ENCODE results near the gene ZBTB11.
A peak's percentile ranks its signal among the peaks of the same experiment; 100 is the strongest.
"Not testable (repeated sequence)": the region's sequence is repeated elsewhere in the genome, so short reads cannot be mapped to it uniquely, and the experiment has no call there.

Gene ZBTB11, protein sequence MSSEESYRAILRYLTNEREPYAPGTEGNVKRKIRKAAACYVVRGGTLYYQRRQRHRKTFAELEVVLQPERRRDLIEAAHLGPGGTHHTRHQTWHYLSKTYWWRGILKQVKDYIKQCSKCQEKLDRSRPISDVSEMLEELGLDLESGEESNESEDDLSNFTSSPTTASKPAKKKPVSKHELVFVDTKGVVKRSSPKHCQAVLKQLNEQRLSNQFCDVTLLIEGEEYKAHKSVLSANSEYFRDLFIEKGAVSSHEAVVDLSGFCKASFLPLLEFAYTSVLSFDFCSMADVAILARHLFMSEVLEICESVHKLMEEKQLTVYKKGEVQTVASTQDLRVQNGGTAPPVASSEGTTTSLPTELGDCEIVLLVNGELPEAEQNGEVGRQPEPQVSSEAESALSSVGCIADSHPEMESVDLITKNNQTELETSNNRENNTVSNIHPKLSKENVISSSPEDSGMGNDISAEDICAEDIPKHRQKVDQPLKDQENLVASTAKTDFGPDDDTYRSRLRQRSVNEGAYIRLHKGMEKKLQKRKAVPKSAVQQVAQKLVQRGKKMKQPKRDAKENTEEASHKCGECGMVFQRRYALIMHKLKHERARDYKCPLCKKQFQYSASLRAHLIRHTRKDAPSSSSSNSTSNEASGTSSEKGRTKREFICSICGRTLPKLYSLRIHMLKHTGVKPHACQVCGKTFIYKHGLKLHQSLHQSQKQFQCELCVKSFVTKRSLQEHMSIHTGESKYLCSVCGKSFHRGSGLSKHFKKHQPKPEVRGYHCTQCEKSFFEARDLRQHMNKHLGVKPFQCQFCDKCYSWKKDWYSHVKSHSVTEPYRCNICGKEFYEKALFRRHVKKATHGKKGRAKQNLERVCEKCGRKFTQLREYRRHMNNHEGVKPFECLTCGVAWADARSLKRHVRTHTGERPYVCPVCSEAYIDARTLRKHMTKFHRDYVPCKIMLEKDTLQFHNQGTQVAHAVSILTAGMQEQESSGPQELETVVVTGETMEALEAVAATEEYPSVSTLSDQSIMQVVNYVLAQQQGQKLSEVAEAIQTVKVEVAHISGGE

DNA sequence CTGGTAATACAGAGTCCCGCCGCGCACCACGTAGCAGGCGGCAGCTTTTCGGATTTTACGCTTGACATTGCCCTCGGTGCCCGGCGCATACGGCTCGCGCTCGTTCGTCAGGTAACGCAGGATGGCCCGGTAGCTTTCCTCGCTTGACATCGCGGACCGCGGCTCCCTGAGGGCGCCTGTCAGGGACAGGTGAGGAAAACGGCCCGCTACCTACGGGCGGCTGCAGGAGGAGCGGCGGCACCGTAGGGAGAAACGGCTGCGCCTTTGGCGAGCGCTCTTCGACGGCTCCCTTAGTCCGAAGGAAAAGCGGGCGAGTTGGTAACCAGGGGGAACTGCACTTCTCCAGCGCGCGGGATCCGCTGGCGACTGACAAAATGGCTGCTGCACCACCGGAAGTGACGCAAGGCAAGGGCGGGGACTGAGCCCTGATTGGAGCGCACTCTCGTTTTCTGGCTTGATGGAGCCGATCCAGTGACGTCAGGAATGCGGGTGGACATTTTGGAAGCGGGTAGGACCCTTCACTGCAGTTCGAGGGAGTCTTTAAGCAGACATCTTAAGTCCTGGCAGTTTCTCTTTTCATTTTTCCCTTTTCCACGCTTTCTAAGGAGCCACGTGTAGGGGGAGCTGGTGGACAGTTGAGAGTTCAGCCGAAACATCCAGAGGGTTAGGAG, at the start of gene ZBTB11:
Gene ZBTB11 (minus strand): TSS at position 368 of the 671 bp plus-strand sequence. CDS start 218 bp downstream, at position 150.
- no peak for DNase-seq

DNA sequence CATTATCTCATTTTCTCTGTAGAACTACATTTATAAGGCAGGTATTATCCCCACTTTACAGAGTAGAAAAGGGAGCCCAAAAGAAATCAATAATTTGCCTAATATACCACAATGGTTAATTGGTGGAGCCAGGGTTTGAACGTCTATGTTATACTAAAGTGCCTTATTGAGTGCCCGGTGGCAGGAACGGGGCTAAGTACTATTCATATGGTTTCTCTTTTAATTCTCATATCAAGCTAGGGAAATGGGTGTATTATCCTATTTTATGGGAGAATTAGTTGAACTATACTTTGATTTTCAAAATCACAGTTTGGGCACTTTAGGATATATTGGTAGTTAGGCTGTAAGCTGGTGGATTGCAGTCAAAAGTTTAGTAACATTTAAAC, 49.0 kb upstream of the ZBTB11 start:
- DNase-seq, result no peak

GRCh38 chr3:101725194-101725889, 48.4 kb upstream of the ZBTB11 start:
- DNase-seq, result peak in 32 of 51 donors; percentile 20 to 80 (median 39)

DNA sequence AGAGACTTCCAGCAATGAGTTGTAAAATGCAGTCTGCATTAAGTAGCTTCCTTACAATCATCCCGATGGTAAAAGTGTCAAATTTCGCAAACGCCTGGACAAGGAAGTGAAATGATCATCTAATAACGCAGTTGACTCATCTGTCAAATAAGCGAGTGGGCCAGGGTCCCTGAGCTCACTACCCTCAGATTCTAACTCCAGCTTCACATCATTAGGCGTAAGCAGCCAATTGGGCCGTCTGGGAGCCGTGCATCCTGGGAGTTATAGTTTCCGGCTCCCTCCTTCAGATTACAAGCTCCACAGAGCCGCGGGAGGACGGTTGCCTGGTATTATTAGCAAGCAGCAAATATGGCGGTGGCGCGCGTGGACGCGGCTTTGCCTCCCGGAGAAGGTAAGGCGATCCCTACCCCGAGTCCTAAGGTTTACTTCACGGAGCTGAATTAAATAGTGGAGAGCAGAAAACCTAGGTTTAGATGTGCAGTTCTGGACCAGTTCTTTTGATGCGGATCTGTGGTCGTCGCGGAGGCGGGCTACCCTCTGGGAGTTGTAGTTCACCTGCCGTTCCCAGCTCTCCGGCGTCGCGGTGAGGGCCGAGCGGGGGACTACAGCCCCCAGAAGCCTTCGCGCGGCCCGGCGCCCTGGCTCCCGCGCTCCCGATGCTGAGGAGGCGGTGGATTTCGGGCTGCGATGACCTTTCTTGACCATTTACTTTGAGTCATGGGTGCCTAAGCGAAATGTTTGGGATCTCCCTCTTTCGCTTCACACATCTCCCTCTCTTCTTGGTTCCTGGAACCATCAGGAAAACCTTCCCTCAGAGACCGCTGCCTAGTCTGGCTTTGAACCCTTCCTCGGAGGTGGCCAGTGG, 47.6 kb upstream of the ZBTB11 start, which contains the start of gene CEP97:
Gene CEP97 (plus strand): TSS at position 286 of the 865 bp plus-strand sequence. CDS start 63 bp downstream, at position 349.
- peak; percentile 73 to 100 (median 93) for DNase-seq

GRCh38 chr3:101722394-101723173, 45.7 kb upstream of the ZBTB11 start:
- no peak for DNase-seq

GRCh38 chr3:101720851-101721840, 44.2 kb upstream of the ZBTB11 start:
- DNase-seq, result no peak

GRCh38 chr3:101719604-101720185, 42.8 kb upstream of the ZBTB11 start:
- DNase-seq, result no peak

DNA sequence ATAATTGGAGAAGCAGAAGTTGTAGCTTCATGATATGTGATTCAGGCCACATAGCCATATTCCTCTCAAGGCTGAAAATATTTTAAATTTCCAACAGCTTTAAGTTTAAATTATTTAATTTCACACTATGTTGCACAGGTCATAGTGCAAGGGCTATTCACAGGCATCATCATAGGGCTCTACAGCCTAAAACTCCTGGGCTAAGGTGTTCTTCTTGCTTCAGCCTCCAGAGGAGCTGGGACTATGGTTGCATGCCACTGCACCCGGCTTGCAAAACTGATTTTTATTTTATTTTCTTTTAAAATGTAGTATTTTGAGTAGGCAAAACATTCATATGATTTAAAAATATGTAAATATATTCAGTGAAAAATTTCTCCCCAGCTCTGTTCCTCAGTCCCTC, 41.5 kb upstream of the ZBTB11 start:
- DNase-seq, result no peak

GRCh38 chr3:101709126-101709525, 32.2 kb upstream of the ZBTB11 start:
- DNase-seq, result no peak

- DNase-seq, result not testable (repeated sequence)
Observed at GRCh38 chr3:101704639-101705038, 27.7 kb upstream of the ZBTB11 start.

GRCh38 chr3:101703169-101703568, 26.2 kb upstream of the ZBTB11 start:
- no peak for DNase-seq

DNA sequence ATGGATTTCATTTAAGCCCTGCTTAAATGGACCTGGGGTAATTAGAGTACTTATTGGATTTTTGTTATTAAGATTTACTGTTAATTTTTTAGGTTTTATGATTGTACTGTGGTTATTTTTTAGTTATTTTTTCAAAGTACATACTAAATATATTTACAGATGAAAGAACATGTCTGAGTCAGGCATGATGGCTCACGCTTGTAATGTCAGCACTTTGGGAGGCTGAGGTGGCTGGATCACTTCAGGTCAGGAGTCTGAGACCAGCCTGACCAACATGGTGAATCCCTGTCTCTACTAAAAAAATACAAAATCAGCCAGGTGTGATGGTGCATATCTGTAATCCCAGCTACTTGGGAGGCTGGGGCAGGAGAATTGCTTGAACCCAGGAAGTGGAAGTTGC, 25.8 kb upstream of the ZBTB11 start:
- no peak for DNase-seq

DNA sequence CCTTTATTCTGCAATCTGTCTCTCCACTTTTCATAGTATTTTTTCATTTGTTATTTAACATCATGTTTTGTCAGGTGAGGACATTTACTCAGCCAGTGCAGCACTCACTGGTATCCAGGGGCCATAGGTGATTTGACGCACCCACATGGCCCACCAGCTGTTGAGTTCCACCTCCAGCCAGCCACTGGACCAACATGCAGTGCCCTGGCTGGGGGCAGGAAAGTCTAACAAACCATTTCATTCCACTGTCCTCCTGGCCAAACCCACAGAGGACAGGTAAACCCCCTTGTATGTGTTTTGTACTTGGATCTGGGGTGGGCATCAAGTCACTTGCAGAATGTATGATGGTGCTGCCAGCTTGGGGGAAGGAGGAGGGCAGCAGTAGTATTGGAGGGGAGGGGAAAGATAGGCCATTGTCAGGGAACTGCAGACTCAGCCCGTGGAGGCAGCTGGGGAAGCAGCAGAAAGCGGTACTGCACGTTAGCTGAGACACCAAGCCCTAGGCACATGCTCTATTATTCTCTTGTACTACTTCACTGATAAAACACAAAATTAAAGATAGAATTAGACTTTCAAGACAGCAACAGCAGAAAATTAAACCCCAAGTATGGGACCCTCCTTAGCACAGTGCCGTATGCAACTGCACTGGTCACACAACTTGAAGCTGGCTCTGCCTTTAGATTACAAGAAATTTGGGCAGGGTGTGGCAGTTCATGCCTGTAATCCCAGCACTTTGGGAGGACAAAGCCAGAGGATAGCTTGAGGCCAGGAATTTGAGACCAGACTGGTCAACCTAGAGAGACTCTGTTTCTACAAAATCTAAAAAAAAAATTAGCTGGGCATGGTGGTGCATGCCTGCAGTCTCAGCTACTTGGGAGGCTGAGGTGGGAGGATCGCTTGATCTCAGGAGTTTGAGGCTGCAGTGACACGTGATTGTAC, 25.0 kb upstream of the ZBTB11 start:
- DNase-seq, result no peak

- no peak for DNase-seq
Observed at GRCh38 chr3:101695779-101696372, 18.9 kb upstream of the ZBTB11 start.

- DNase-seq, result not testable (repeated sequence)
Observed at GRCh38 chr3:101694836-101695235, 17.9 kb upstream of the ZBTB11 start.

DNA sequence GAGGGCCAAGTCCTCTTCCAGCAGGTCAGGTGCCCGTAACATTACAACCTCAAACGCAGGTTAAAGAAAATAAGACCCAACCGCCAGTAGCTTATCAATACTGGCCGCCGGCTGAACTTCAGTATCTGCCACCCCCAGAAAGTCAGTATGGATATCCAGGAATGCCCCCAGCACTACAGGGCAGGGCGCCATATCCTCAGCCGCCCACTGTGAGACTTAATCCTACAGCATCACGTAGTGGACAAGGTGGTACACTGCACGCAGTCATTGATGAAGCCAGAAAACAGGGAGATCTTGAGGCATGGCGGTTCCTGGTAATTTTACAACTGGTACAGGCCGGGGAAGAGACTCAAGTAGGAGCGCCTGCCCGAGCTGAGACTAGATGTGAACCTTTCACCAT, 16.6 kb upstream of the ZBTB11 start:
- DNase-seq, result not testable (repeated sequence)

All from hypothalamus (tissue), 51 donors.